ENCODE results near the gene CACNA1G.

The CACNA1G gene

DNA sequence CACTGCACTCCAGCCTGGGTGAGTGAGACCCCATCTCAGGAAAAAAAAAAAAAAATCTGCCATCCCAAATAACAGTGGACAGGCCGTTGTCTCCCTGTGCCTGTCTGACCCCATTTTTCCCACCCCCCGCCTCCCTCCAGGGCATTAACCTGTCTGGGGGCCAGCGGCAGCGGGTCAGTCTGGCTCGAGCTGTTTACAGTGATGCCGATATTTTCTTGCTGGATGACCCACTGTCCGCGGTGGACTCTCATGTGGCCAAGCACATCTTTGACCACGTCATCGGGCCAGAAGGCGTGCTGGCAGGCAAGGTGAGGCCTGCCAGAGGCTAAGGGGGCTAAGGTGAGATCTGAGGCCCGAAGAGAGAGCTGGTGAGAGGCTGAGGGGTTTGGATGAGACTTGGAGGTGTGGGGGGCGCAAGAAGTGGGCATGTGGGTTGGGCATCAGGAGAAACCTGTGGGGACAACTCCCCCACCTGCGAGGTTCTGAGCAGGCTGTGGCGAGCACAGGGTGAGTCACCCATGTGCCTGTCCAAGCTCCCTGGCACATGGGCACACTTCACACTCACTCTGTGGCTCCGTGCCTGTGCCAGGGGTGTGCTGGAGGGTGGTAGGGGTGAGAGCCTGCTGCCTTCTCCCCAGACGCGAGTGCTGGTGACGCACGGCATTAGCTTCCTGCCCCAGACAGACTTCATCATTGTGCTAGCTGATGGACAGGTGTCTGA is 112.5 kb downstream of the CACNA1G start:
- DNase-seq (ENCODE audit: low spot score): no peak

DNA sequence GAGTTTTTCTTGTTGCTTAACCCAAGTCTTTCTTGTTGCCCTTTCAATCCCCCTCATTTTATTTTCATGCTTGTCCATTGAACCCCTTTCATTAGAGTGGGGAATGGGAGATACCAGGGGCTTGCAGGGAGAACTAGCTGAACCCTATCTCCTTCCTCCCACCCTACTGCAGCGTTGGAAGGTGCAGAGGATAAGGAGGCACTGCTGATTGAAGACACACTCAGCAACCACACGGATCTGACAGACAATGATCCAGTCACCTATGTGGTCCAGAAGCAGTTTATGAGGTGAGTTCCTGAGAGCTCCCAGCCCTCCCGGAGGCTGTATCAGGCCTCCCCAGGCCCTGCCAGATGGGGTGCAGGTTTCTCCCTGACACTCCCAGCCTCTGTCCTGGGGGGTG is 114.7 kb downstream of the CACNA1G start:
- DNase-seq (ENCODE audit: low spot score): no peak

DNA sequence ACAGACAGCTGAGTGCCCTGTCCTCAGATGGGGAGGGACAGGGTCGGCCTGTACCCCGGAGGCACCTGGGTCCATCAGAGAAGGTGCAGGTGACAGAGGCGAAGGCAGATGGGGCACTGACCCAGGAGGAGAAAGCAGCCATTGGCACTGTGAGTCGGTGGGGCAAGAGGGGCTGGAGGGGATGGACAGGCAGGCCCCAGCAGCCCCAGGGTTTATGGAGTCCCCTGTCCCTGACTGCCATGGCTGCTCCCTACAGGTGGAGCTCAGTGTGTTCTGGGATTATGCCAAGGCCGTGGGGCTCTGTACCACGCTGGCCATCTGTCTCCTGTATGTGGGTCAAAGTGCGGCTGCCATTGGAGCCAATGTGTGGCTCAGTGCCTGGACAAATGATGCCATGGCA is 115.1 kb downstream of the CACNA1G start:
- DNase-seq (ENCODE audit: low spot score): no peak

DNA sequence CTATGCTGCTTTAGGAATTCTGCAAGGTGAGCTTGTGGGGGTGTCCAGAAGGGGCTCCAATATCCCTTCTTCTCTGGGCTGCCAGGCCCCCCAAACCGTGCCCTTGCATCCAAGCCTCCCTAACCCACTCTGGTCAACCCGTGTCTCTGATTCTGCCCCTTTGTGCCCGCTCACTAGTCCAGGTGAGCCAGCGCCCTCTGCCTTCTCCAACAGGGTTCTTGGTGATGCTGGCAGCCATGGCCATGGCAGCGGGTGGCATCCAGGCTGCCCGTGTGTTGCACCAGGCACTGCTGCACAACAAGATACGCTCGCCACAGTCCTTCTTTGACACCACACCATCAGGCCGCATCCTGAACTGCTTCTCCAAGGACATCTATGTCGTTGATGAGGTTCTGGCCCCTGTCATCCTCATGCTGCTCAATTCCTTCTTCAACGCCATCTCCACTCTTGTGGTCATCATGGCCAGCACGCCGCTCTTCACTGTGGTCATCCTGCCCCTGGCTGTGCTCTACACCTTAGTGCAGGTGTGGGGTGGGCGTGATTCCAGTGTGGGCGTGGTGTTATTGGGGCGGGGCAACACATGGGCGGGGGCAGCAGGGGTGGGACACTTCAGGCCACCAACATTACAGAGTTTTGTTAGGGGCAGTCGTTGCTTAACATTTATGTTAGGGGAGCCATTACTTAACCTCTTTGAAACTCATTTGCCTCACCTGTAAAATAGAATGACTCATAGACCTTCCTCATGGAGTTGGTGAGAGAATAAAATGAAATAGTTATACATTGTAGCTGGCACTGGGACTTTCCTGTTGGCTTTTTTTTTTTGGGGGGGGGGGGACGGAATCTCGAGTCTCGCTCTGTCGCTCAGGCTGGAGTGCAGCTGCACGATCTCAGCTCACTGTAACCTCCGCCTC is 115.8 kb downstream of the CACNA1G start:
- DNase-seq (ENCODE audit: low spot score): no peak

Measured in globus pallidus (tissue), 1 donor.